ACC112 (cell line): ENCODE measurements around the gene ITGA3.

Source experiments
- H2AFZ ChIP-seq: fragments of 200-600 bp; sonication (generic); one replicate; pipeline ENCODE4 v1.6.0; 2017; ENCODE audit warnings: antibody characterized with exemption, low read length; ENCODE audit not compliant: unreplicated experiment
- H3K27ac ChIP-seq: fragments of 200-600 bp; sonication (generic); 2 replicates; pipeline ENCODE4 v1.5.1; 2014; ENCODE audit warnings: low read depth, mild to moderate bottlenecking, antibody characterized with exemption, low read length, moderate library complexity
- H3K27me3 ChIP-seq: fragments of 200-600 bp; sonication (generic); 2 replicates; pipeline ENCODE4 v1.6.1; 2014; ENCODE audit warnings: mild to moderate bottlenecking, antibody characterized with exemption, low read length, moderate library complexity, mixed read lengths; ENCODE audit not compliant: insufficient read depth
- H3K36me3 ChIP-seq: fragments of 200-600 bp; sonication (generic); 2 replicates; pipeline ENCODE4 v1.6.1; 2016; ENCODE audit warnings: mild to moderate bottlenecking, antibody characterized with exemption, low read length, moderate library complexity, mixed read lengths; ENCODE audit not compliant: insufficient read depth
- H3K4me1 ChIP-seq: fragments of 200-600 bp; sonication (generic); one replicate; pipeline ENCODE4 v1.6.1; 2016; ENCODE audit warnings: low read length, mixed read lengths; ENCODE audit not compliant: insufficient read depth, unreplicated experiment, control insufficient read depth
- H3K4me3 ChIP-seq: fragments of 200-600 bp; sonication (generic); 2 replicates; pipeline ENCODE4 v1.5.1; 2014; ENCODE audit warnings: mild to moderate bottlenecking, low read depth, low read length
- H3K79me2 ChIP-seq: fragments of 200-600 bp; sonication (generic); one replicate; pipeline ENCODE4 v1.6.0; 2016; ENCODE audit warnings: low read length; ENCODE audit not compliant: control insufficient read depth, unreplicated experiment, insufficient read depth

Gene ITGA3

GRCh38 chr17:50080827-50081226 is 24.9 kb downstream of the ITGA3 start:
- Histone ChIP-seq H3K27ac (no peak overlapping the region), H2AFZ (no peak overlapping the region), H3K4me3 (no peak overlapping the region), H3K36me3 (peaks cover 57% of the 10 kb centered on the region), H3K79me2 (no peaks in the 10 kb centered on the region), H3K27me3 (no peaks in the 10 kb centered on the region), H3K4me1 (no peaks in the 10 kb centered on the region)

- H3K36me3 ChIP-seq, result peaks cover 51% of the 10 kb centered on the region
- 0 out of 2 replicates have a peak overlapping the region, but pooled peaks have one; percentile 20 for H3K27ac ChIP-seq
Measured at GRCh38 chr17:50081757-50082156, 25.8 kb downstream of the ITGA3 start.

GRCh38 chr17:50087246-50087911 is 31.5 kb downstream of the ITGA3 start:
- H3K36me3 ChIP-seq, result peaks cover 27% of the 10 kb centered on the region
- no peaks in the 10 kb centered on the region for H3K27me3 ChIP-seq
- no peak overlapping the region for H3K4me3 ChIP-seq
- no peaks in the 10 kb centered on the region for H3K4me1 ChIP-seq
- no peak overlapping the region for H3K27ac ChIP-seq
- H3K79me2 ChIP-seq, result no peaks in the 10 kb centered on the region
- H2AFZ ChIP-seq, result no peak overlapping the region

More at GRCh38 chr17:50081757-50082156, 25.8 kb downstream of the ITGA3 start:
- H3K79me2 ChIP-seq, result no peaks in the 10 kb centered on the region
- no peaks in the 10 kb centered on the region for H3K27me3 ChIP-seq
- no peaks in the 10 kb centered on the region for H3K4me1 ChIP-seq
- no peak overlapping the region for H2AFZ ChIP-seq
- H3K4me3 ChIP-seq, result no peak overlapping the region

GRCh38 chr17:50087912-50088405 is 32.0 kb downstream of the ITGA3 start:
- Histone ChIP-seq H3K79me2 (no peaks in the 10 kb centered on the region), H3K36me3 (peaks cover 21% of the 10 kb centered on the region), H3K4me1 (no peaks in the 10 kb centered on the region), H2AFZ (no peak overlapping the region), H3K27ac (no peak overlapping the region), H3K4me3 (no peak overlapping the region), H3K27me3 (no peaks in the 10 kb centered on the region)

- Histone ChIP-seq H2AFZ (no peak overlapping the region), H3K36me3 (peaks cover 18% of the 10 kb centered on the region), H3K4me3 (no peak overlapping the region), H3K27me3 (no peaks in the 10 kb centered on the region), H3K79me2 (no peaks in the 10 kb centered on the region), H3K4me1 (no peaks in the 10 kb centered on the region), H3K27ac (no peak overlapping the region)
Measured at GRCh38 chr17:50088952-50089825, 33.3 kb downstream of the ITGA3 start.

- H3K4me3 ChIP-seq, result no peak overlapping the region
- H3K36me3 ChIP-seq, result peaks cover 18% of the 10 kb centered on the region; the same call in 1 of the 2 replicates
- no peaks in the 10 kb centered on the region for H3K27me3 ChIP-seq
- H3K4me1 ChIP-seq, result peaks cover 5% of the 10 kb centered on the region
- H3K27ac ChIP-seq, result no peak overlapping the region
- H2AFZ ChIP-seq, result no peak overlapping the region
- H3K79me2 ChIP-seq, result no peaks in the 10 kb centered on the region
Measured at GRCh38 chr17:50090071-50090470, 34.2 kb downstream of the ITGA3 start.

GRCh38 chr17:50090971-50091917 is 35.3 kb downstream of the ITGA3 start:
- H3K4me3 ChIP-seq, result no peak overlapping the region
- H3K27me3 ChIP-seq, result no peaks in the 10 kb centered on the region
- H3K36me3 ChIP-seq, result peaks cover 18% of the 10 kb centered on the region; the same call in 1 of the 2 replicates
- 0 out of 2 replicates have a peak overlapping the region, but pooled peaks have one; percentile 1 for H3K27ac ChIP-seq
- peaks cover 9% of the 10 kb centered on the region for H3K4me1 ChIP-seq
- H2AFZ ChIP-seq, result no peak overlapping the region
- no peaks in the 10 kb centered on the region for H3K79me2 ChIP-seq

- Histone ChIP-seq H3K79me2 (no peaks in the 10 kb centered on the region), H3K27me3 (no peaks in the 10 kb centered on the region), H3K27ac (0 out of 2 replicates have a peak overlapping the region, but pooled peaks have one; percentile 1), H2AFZ (no peak overlapping the region), H3K4me3 (no peak overlapping the region), H3K36me3 (peaks cover 18% of the 10 kb centered on the region; the same call in 1 of the 2 replicates), H3K4me1 (peaks cover 9% of the 10 kb centered on the region)
Measured at GRCh38 chr17:50091918-50092285, 36.0 kb downstream of the ITGA3 start.

- peaks cover 8% of the 10 kb centered on the region; the same call in 1 of the 2 replicates for H3K36me3 ChIP-seq
- peaks cover 9% of the 10 kb centered on the region for H3K4me1 ChIP-seq
- no peaks in the 10 kb centered on the region for H3K79me2 ChIP-seq
- H3K4me3 ChIP-seq, result no peak overlapping the region
- H3K27ac ChIP-seq, result no peak overlapping the region
- H3K27me3 ChIP-seq, result no peaks in the 10 kb centered on the region
- H2AFZ ChIP-seq, result no peak overlapping the region
Measured at GRCh38 chr17:50093246-50093645, 37.3 kb downstream of the ITGA3 start.

- Histone ChIP-seq H3K27ac (0 out of 2 replicates have a peak overlapping the region, but pooled peaks have one; percentile 5), H3K79me2 (no peaks in the 10 kb centered on the region), H3K36me3 (peaks cover 3% of the 10 kb centered on the region; the same call in 1 of the 2 replicates), H3K4me3 (no peak overlapping the region), H3K27me3 (no peaks in the 10 kb centered on the region), H3K4me1 (peaks cover 9% of the 10 kb centered on the region), H2AFZ (no peak overlapping the region)
Measured at GRCh38 chr17:50093807-50094206, 37.9 kb downstream of the ITGA3 start.
